Epidermal melanocyte (primary cell): Measurements from ENCODE around the gene ETS1.

Source experiments
- DNase-seq: peaks from one replicate; pipeline ENCODE4 v3.0.0; 2011; ENCODE audit warnings: low spot score; ENCODE audit not compliant: insufficient read length

The ETS1 gene

DNA sequence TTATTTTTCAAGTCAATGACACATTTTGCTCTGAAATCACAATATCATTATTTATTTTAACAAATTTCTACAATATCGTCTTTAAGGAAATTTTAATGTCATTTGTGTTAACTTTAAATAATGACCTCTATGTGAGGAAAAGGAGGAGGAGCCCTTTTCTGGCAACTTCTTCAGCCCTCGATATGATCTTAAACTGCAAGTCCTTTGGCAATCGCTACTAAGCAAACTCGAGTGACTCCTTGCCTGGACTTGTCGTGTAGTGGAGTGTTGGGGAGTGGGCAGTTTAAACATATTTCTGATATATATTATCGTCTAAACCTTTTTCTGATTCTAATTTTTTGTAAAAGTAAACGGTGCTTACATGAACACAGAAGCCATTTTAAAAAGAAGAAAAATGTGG is 16.7 kb downstream of the ETS1 start:
- DNase-seq: no peak

DNA sequence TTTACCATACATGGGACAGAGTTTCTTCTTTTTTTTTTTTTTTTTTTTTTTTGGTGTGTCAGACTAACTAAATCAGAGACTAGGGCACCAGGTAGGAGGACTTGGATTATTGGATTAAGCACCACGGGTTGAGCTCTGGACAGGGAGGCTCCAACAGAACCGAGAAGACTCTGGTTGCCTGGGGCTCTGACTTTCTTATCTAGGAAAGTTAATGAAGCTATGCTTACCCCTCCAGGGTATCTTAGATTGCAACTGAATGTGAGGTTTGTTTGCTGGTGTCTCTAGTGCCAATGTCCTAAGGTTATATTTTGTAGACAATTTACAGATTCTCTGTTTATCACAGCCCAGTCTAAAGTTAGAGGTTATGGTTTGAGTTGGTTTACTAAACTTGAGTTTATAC is 18.1 kb downstream of the ETS1 start:
- DNase-seq: peak; percentile 72

DNA sequence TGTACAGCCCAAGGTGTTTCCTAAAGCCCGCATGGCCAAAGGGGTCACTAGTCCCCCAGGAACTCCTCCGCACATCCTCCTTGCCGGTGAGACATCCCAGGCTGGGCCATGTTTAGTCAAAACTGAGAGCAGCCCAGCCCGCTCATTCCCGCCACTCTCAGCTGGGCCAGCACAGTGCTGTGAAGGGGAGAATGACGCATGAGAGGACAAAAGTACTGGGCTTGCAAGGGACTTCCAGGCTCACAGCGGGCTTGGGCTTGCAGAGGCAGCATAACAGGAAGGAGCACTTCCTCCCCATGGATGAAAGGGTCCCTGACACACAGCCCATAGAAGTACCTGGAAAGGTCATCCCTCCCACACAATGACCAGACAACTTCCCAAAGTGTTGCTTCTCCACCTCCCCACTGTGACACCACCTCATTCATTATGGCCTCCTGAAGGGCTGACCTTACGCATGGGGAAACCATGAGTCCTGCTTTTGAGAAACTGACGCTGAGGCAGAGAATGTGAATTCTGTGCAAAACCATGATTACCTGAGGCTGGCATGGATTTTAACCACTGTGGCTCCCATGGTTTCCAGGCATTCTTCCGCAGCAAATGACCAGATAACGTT is 19.1 kb downstream of the ETS1 start:
- no peak for DNase-seq

DNA sequence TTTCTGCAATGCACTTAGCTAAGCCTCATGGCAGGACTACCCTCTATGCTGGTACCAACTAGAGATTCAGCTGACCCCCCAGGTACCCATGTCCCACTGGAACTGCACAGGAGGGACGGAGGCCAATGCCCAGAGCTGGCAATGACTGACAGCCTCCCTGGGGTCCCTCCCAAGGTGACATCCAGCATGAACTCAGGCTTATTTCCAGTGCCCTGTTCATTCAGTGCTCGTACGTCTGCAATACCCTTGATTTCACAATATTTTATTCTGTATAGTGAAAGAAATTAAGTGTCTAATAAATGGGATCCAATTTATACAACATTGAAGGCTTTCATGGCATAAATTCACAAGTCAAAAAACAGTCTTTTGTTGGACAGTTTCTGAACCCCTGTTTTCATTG is 20.2 kb downstream of the ETS1 start:
- no peak for DNase-seq

DNA sequence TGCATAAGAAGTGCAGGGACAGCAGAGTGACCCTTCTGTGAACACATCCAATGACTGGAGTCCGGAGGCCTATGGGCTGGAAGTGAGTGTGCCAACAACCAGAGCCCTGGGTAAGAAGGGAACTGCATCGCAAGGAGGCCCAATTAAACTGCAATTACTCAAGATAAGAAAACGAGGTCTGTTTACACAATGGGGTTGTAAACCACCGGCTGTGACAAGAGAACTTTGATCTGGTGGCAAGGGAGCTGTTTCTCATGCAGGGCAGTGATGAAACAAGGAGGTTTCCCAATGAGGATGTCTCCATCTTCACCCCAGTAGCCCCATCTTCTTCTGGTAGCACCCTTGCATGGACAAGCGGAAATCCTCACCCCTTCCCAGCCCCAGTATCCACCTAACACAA is 21.5 kb downstream of the ETS1 start:
- DNase-seq: no peak

DNA sequence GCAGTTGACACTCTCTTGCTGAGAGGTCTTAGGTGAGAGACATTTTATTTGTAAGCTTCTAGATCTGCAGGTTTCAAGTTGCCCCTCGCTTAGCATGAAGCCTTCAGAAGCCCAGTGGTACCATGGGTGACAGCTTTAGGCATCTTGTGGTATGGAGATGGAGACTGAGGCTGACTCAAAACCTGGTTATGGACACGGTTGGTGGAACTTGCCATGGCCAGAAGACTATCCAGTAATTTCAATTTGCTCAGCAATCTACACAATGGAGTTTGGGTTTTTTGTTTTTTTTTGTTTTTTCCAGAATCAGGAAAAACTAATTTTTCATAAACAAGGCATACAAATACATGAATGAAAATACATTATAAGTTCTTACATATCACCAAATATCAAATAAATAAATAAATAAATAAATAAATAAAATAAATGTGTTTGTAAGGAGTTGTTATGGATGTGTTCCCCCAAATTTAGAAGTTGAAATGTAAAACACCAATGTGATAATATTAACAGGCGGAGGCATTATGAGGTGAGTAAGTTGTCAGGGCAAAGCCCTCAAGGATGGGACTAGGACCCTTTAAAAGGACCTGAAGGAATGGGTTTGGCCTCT is 22.6 kb downstream of the ETS1 start:
- no peak for DNase-seq

DNA sequence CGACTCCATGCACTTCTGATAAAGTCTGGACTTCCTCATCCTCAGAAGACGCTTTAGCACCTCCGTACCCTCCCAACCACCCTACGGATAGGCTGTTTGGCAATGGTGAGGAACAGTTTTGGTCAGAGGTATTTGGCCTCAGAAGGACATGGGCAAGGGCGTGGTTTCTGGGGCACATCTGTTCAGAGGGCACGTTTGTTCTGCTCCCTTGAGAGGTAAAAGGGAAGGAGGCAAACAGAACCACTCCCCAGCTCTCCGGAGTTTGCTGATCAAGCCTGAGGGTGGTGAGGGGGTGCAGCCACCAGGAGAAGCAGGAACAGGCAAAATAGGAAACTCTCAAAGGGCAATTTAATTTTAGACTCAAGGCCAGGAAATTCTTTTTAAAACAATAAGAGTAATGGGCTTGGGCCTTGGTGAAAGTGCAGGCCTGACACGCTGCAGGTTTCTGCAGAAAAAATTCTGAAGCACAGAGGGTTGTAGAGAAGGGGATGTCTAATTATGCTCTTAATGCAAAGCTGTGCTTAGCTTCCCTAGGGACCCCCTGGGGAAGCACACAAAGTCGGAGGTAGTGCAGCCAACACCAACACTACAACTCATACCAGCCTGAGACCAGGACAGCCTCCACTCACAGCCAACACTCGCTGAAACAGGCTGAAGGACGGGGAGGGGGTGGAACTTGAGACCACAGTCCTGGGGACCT is 23.3 kb downstream of the ETS1 start:
- no peak for DNase-seq

DNA sequence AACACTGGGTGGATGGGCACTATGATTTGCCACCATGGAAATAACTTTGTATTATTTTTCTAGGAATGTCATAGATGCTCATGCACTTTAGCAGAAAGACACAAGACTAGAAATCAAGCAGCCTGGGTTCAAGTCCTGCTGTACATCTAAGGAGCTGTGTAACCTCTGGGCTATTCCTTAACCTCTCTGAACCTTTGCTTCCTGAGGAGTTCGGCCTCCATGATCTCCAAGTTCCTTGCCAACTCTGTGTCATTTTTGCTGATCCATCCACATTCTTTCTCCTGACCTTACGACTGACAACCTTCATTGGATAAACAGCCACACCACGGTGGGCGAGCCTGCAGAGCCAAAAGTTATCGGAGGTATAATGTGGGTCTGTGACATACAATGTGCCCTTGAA is 24.1 kb downstream of the ETS1 start:
- DNase-seq: no peak

DNA sequence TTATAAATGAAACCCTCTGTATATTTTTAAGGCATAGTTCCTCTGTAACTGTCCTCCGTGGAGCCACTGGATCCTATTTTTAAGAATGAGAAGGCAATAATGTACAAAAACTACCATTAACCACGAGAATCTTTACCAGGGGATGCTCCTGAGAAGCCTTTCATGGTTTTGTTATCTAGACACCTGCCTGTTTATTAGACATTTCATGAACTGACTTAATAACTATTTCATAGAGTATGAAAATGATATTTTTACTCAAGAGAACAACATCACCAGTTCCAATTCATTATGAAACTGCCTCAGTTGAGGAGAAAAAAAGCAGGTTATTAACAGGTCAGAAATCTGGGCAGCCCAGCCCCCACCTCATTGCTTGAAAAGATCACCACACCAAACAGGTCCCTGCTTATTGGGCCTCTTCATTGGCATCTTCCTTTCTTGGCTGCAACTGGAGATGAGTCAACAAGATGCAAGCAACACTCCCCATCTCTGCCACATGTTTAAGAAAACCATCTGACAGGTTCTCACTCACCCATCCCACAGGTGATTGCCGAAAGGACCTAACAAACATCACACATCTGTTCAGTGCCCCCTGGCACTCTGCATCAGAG is 27.8 kb downstream of the ETS1 start:
- no peak for DNase-seq

DNA sequence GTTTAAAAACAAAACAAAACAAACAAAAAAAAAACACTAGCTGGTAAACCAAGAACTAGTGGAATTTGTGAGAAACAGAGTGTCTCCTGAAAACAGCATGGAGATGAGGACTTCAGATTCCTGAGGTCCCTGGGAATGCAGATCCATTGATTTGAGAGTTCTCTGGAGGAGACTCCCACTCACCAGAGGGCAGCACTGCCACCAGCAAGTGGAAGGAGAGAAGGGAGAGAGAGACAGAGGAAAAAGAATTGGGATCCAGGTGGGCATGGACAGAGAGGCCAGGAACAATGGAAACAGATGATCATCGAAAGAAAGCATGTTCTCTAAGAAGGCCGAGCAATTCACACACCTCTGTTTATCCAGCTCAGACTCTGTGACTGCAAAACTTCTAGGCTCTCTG is 31.8 kb downstream of the ETS1 start:
- DNase-seq: peak; percentile 34

DNA sequence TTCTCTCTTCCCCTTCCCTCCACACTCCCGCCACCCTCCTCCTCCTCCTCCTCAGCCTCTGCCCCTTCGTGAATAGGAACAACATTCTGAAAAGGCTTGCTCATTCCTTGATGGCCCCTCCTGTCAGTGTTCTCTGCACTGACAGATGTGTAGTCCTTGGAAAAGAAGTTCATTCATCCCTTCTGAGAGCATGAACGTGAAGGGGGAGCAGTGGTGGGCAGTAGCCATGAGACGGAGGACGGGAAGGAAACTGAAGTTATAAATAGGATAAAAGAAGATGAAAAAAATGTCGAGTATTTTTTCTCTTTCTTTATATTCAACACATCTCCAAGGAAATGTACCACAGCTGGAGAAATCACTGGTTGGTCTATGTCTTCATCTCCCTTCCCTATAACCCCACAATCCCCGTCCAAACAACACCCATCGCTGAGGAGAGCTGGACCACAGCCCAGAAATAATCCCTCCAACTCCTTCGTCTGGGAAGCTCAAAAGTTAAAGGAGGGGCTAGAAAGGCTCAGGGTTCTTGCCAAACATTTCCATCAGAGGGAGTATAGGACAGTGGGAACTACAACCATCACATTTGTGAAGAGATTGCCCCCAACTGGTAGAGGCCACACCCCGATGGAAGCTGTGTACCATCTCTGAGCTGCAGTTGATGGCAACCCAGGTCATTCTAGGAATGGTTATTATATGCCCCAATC is 33.5 kb downstream of the ETS1 start:
- peak; percentile 49 for DNase-seq

DNA sequence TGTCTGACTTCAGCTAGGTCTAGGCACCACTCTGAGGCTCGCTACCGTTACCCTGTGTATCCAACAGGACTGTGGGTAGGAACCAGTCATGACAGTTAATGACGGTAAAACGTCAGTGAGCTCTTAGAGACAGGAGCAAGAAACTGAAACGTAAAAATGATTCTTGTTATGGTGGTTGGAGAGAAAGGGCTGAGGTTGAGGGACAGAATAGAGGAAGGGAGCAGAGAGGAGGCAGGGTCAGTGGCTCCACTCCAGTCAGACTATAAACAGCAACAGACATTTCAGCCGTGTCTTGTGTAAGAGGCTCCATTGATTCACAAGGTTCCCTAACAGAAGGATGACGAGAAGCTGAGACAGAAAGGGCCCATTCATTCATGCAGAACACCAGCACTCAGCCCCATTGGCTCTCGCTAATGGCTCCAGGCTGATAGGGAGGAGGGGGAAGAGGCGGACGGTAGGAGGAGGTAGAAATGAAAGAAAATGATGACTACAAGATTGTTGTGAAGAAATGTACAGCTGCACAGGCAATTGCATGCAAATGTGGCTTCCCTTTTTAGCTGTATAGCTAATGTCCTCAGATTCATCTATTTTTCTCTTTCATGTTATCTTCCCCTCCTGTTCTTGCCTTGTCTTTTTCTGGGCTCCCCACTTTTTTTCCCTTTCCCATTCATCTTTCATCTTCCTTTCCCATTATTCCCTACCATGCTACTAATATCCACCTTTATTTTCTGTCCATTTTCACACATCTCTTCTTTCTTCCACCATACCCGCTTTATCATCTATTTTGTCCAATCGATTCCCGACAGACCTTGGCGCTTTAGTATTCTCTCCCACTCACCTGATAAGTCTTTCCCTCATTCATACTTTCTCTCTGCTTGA is 34.3 kb downstream of the ETS1 start:
- DNase-seq: peak; percentile 94

DNA sequence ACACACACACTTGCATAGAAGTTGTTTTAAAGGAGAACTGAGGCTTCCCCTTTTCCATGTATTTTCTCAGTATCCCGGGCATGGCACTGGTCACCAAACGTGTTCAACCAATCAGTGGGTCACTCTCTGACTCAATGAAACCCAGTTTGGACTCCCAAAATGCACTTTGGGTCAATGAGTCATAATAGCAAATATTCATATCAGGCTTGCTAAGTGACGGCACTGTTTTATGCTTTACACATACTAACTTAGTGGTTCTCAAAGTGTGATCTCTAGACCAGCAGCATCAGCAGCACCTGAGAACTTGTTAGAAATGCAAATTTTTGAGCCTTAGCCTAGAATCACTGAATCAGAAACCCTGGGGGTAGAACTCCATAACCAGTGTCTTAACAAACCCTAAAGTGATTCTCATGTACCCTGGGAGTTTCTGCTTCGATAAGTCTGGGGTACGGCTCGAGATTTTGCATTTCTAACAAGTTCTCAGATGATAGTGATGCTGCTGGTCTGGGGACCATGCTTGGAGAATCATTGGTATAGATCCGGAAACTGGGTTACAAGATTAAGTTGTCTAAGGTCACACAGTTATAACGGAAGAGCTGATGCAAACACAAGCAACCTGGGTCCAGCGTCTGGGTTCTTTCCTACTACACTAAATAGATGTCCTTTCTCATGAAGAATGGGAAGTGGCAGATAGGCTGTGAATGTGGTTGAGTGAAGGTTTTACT is 35.6 kb downstream of the ETS1 start:
- no peak for DNase-seq

DNA sequence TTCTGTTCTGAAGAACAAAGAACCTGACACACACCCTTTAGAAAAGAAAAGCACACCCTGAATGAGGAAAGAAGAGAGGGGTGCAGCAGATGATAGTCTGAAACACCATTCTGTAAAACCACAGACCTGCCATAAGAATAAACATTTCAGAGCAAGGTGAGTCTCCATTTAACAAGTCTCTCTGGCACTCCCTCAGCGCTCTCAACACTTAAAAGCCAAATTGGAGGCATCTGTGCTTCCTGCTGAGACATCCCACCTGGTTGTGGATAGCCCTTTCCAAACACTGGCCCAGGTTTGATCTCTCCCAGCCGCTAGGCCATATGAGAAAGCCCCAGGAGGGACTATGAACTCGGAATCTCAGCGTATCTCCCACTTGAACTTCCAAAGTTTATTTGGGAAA is 36.3 kb downstream of the ETS1 start:
- no peak for DNase-seq

DNA sequence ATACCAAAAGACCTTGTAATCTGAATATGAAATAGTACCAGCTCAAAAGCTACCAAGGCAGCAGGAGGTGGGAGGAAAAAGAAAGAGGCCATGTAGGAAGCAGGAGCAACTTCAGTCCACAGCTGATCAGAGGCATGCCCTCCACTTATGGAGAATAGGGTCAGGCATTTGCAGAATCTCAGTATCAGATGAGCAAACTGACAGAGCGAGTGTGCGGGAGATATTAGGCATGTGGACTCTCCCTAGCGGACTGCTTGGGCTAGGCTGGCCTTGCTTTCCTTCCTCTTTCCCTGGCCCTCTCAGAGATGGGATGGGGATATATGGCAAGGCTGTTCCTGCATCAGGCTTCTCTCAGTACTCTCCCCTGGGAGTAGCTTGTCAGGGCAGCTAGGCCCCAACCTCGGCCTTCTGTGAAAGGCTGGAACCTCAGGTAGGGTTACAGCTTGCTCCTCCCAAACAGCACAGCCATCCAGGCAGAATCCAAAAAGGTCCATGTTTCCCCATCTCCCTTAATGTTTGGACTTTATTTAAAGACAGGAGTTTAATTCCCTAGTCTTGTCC is 37.0 kb downstream of the ETS1 start:
- no peak for DNase-seq

DNA sequence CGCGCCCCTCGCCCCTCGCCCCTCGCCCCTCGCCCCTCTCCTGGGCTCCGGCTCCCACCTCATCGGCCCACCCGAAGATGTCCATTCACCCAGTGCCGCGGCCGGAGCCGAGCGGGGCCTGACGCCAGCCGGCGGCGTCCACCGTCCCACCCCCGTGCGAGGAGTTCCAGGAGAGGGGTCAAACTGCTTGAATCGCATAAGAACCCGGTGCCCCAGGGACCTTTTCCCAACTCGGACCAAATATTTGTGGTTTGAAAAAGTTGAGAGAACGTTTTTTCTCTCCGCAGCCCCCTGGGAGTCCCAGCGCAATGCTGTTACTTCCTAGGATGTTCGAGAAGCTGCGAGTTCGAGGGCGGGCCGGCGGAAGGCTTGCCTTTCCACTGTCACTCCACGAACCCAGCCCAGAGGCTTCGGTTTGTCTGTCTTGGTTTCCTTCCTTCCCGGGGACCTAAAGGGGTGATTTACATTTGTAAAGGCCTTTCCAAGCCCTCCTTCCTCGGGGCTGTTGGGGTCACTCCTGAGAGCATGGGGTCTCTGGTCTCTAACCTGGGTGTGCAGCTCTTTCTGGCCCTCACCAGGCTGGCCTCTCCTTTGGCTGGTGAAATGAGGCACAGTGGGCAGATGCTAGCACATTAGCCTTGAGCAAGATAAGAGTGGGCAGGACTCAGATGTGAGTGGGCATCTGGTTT is 38.0 kb downstream of the ETS1 start:
- DNase-seq: no peak

DNA sequence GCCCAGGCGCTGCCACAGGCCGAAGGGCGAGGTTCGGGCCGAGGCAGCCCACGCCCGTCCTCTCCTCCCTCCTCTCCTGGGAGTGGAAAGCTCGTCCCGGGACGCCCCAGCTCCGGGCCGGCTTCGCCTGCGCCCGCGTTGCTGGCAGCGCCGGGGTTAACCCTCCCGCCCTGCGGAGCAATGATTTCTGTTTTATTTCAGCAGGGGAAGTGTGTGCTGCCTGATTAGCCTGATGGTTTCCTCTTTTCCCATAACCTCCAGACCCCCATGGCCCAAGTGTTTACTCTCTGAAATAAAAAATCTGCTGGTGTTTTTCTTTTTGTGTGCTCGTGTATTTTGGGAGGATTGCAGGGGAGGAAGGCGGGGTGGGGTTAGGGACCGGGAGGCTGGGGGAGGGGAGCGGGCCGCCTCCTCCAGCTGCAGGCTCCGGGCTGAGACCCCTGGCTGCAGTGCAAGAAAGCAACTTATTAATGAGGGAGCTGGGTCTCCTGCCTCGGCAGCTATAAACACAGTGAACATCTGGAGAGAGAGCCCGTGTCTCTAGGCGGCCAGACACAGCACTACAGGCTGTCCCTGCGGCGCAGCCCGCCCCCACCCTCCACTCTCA is 38.6 kb downstream of the ETS1 start:
- no peak for DNase-seq

DNA sequence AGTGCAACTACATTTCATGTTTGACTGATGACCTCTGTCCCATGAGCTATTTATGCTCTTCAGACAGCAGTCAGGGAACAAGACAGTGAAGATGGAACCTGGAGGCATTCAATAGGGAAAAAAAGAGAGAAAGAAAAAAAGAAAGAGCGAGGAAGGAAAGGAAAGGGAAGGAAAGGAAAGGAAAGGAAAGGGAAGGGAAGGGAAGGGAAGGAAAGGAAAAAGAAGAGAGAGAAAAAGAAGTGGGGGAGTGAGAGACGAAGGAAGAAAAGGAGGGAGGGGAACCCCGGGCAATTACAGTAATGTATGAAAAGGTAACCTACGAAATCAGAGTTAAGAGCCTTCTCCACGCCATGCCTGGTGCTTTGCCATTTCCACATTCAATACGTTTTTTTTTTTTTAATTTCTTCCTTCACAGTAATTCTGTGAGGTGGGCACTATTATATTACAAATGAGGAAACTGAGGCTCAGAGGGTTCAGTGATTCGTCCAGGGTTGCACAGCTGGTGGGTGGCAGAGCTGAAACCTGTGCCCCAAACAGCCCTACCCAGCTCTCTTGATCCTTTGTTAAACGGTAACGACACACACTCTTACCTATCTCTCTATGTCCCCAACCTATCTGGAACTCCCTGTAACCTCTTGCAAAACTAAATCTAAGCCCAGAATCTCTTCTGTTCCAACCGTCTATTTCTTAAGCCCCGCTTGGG is 39.3 kb downstream of the ETS1 start:
- no peak for DNase-seq
